ELR (cell line): Measurements from ENCODE around the gene ARL3.
"Not testable (repeated sequence)": the region's sequence is repeated elsewhere in the genome, so short reads cannot be mapped to it uniquely, and the experiment has no call there.

ENCODE experiments used
- DNase-seq: peaks from one replicate; pipeline ENCODE4 v3.0.0-alpha.2; 2015; ENCODE audit warnings: low read depth

The ARL3 gene

GRCh38 chr10:102713814-102714620, at the start of gene ARL3:
ARL3 (minus strand) TSS chr10:102714397; CDS start chr10:102714275, 122 bp downstream.
- DNase-seq, result peak; percentile 99

- DNase-seq, result no peak
Measured at GRCh38 chr10:102763037-102763607, 48.9 kb upstream of the ARL3 start.

GRCh38 chr10:102762401-102763015, 48.3 kb upstream of the ARL3 start:
- DNase-seq, result no peak

GRCh38 chr10:102761981-102762380, 47.8 kb upstream of the ARL3 start:
- DNase-seq, result no peak

- no peak for DNase-seq
Measured at GRCh38 chr10:102759497-102760210, 45.5 kb upstream of the ARL3 start.

GRCh38 chr10:102758933-102759262, 44.7 kb upstream of the ARL3 start:
- DNase-seq, result not testable (repeated sequence)

- no peak for DNase-seq
Measured at GRCh38 chr10:102758240-102758932, 44.2 kb upstream of the ARL3 start.

GRCh38 chr10:102757323-102757722, 43.1 kb upstream of the ARL3 start:
- DNase-seq, result no peak

- no peak for DNase-seq
Measured at GRCh38 chr10:102753718-102754117, 39.5 kb upstream of the ARL3 start.

- peak; percentile 73 for DNase-seq
Measured at GRCh38 chr10:102752934-102753664, 38.9 kb upstream of the ARL3 start.

GRCh38 chr10:102752266-102752930, 38.2 kb upstream of the ARL3 start:
- DNase-seq, result peak; percentile 74

- DNase-seq, result no peak
Measured at GRCh38 chr10:102745157-102745556, 31.0 kb upstream of the ARL3 start.

- peak; percentile 40 for DNase-seq
Measured at GRCh38 chr10:102744374-102745051, 30.3 kb upstream of the ARL3 start.

- peak; percentile 100 for DNase-seq
Measured at GRCh38 chr10:102743588-102744373, 29.6 kb upstream of the ARL3 start, which contains the start of gene WBP1L. WBP1L (plus strand) TSS chr10:102743948; CDS start chr10:102744054, 106 bp downstream.

GRCh38 chr10:102743078-102743587, 28.9 kb upstream of the ARL3 start:
- DNase-seq, result no peak

- DNase-seq, result not testable (repeated sequence)
Measured at GRCh38 chr10:102742313-102742712, 28.1 kb upstream of the ARL3 start.

- DNase-seq, result no peak
Measured at GRCh38 chr10:102741726-102742237, 27.6 kb upstream of the ARL3 start.

- no peak for DNase-seq
Measured at GRCh38 chr10:102740229-102740628, 26.0 kb upstream of the ARL3 start.

GRCh38 chr10:102738692-102739121, 24.5 kb upstream of the ARL3 start:
- DNase-seq, result no peak
